KOPT-K1 (cell line): ENCODE results near the gene SUN2.

Experiments
- H3K27ac ChIP-seq: fragments of 200-600 bp; sonication (generic); 2 replicates; pipeline ENCODE4 v1.5.1; 2016; ENCODE audit warnings: antibody characterized with exemption, mild to moderate bottlenecking, low read depth, low read length; ENCODE audit not compliant: poor library complexity, severe bottlenecking
- H3K36me3 ChIP-seq: fragments of 200-600 bp; sonication (generic); 2 replicates; pipeline ENCODE4 v1.5.1; 2017; ENCODE audit warnings: antibody characterized with exemption, mild to moderate bottlenecking, low read length, moderate library complexity; ENCODE audit not compliant: insufficient read depth
- H3K9me3 ChIP-seq: fragments of 200-600 bp; sonication (generic); 2 replicates; pipeline ENCODE4 v1.5.1; 2017; ENCODE audit warnings: antibody characterized with exemption, low read length, mild to moderate bottlenecking; ENCODE audit not compliant: insufficient read depth, poor library complexity, severe bottlenecking

Gene SUN2

GRCh38 chr22:38710866-38711265, 44.9 kb downstream of the SUN2 start:
- no peaks in the 10 kb centered on the region for H3K9me3 ChIP-seq
- no peak overlapping the region for H3K27ac ChIP-seq
- H3K36me3 ChIP-seq: peaks cover 57% of the 10 kb centered on the region

- peaks cover 51% of the 10 kb centered on the region for H3K36me3 ChIP-seq
- no peak overlapping the region for H3K27ac ChIP-seq
- H3K9me3 ChIP-seq: no peaks in the 10 kb centered on the region
These were observed 45.4 kb downstream of the SUN2 start for GRCh38 chr22:38710351-38710750.

GRCh38 chr22:38709306-38709705, 46.5 kb downstream of the SUN2 start:
- Histone ChIP-seq H3K36me3 (peaks cover 44% of the 10 kb centered on the region), H3K27ac (no peak overlapping the region), H3K9me3 (no peaks in the 10 kb centered on the region)

GRCh38 chr22:38707984-38708383, 47.8 kb downstream of the SUN2 start:
- H3K9me3 ChIP-seq: no peaks in the 10 kb centered on the region
- H3K27ac ChIP-seq: no peak overlapping the region
- H3K36me3 ChIP-seq: peaks cover 41% of the 10 kb centered on the region

GRCh38 chr22:38707346-38707745, 48.5 kb downstream of the SUN2 start:
- Histone ChIP-seq H3K27ac (peak overlapping the region; percentile 60), H3K36me3 (peaks cover 35% of the 10 kb centered on the region), H3K9me3 (no peaks in the 10 kb centered on the region)

GRCh38 chr22:38706901-38707195, 49.0 kb downstream of the SUN2 start:
- Histone ChIP-seq H3K27ac (peak overlapping the region; percentile 60), H3K9me3 (no peaks in the 10 kb centered on the region), H3K36me3 (peaks cover 30% of the 10 kb centered on the region)

GRCh38 chr22:38706101-38706900, 49.5 kb downstream of the SUN2 start:
- Histone ChIP-seq H3K9me3 (no peaks in the 10 kb centered on the region), H3K27ac (peak overlapping the region; percentile 60), H3K36me3 (peaks cover 28% of the 10 kb centered on the region)

- Histone ChIP-seq H3K27ac (peak within 1 kb of the TSS; percentile 60), H3K36me3 (peaks cover 20% of the 10 kb centered on the region), H3K9me3 (no peaks in the 10 kb centered on the region)
These were observed 50.3 kb downstream of the SUN2 start, which contains the start of gene GTPBP1 for GRCh38 chr22:38705235-38706100. TSS of gene GTPBP1 (plus strand) at chr22:38705944. CDS start at chr22:38705956, 12 bp downstream.

GRCh38 chr22:38704654-38705234, 51.1 kb downstream of the SUN2 start:
- H3K9me3 ChIP-seq: no peaks in the 10 kb centered on the region
- H3K36me3 ChIP-seq: peaks cover 13% of the 10 kb centered on the region
- H3K27ac ChIP-seq: peak overlapping the region; percentile 60

GRCh38 chr22:38700789-38701628, 54.8 kb downstream of the SUN2 start, which contains the start of gene JOSD1:
TSS of gene JOSD1 (minus strand) at chr22:38700943. CDS start at chr22:38699987, 956 bp downstream.
- H3K27ac ChIP-seq: peak within 1 kb of the TSS; percentile 81

GRCh38 chr22:38700270-38700788, 55.5 kb downstream of the SUN2 start:
- Histone ChIP-seq H3K27ac (peak overlapping the region; percentile 81), H3K36me3 (peaks cover 30% of the 10 kb centered on the region; the same call in 1 of the 2 replicates), H3K9me3 (no peaks in the 10 kb centered on the region)

More at GRCh38 chr22:38700789-38701628, 54.8 kb downstream of the SUN2 start, which contains the start of gene JOSD1:
- H3K36me3 ChIP-seq: peaks cover 27% of the 10 kb centered on the region; the same call in 1 of the 2 replicates
- no peaks in the 10 kb centered on the region for H3K9me3 ChIP-seq

- Histone ChIP-seq H3K9me3 (no peaks in the 10 kb centered on the region), H3K27ac (peak overlapping the region; percentile 81), H3K36me3 (peaks cover 35% of the 10 kb centered on the region; the same call in 1 of the 2 replicates)
These were observed 56.0 kb downstream of the SUN2 start for GRCh38 chr22:38699784-38700183.

GRCh38 chr22:38699143-38699542, 56.7 kb downstream of the SUN2 start:
- Histone ChIP-seq H3K9me3 (no peaks in the 10 kb centered on the region), H3K36me3 (peaks cover 39% of the 10 kb centered on the region; the same call in 1 of the 2 replicates), H3K27ac (no peak overlapping the region)
